Measurements from ENCODE around the gene CYTH4. TPM values are rescaled to one million over a fixed set of nuclear protein-coding genes. Genes with fewer than 3 reads are reported as not detected.
A peak's percentile ranks its signal among the peaks of the same experiment; 100 is the strongest.

The CYTH4 gene
- polyA plus RNA-seq, 1 experiment: 0.33 TPM

DNA sequence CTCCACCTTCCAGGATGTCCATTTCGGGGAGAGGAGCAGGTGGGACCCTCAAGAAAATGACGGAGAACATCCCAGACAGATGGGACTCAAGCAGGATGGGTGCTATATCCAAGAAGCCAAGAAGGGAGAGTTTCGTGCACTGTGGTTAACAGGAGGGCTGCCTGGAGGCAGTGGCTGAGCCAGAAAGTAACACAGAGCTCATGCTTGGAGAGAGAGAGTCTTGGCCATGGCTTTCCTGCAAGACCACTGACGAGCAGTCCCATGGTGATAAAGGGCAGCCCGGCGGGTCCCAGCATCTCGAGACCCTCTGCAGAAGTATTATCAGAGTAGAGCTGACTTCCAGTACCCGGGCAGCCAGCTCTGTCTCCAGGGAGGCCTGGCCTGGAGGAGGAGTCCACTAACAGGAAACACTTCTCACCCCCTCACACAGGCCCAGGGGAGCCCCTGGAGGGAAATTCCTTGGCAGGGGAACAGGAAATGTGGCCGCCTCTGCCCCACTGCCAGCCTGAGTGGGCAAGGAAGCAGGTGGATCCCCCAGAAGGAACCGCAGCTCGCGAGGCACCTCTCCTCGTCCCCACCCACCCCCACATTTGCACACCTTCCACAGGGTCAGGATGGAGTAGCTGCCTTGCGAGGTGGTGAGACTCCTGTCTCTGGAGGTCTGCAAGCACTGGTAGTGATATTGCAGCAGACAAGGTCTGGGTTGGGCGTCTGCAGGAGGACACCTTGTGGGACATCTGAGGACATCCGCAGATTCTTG, 32.2 kb downstream of the CYTH4 start:
- TF ChIP-seq, protein P1, sequence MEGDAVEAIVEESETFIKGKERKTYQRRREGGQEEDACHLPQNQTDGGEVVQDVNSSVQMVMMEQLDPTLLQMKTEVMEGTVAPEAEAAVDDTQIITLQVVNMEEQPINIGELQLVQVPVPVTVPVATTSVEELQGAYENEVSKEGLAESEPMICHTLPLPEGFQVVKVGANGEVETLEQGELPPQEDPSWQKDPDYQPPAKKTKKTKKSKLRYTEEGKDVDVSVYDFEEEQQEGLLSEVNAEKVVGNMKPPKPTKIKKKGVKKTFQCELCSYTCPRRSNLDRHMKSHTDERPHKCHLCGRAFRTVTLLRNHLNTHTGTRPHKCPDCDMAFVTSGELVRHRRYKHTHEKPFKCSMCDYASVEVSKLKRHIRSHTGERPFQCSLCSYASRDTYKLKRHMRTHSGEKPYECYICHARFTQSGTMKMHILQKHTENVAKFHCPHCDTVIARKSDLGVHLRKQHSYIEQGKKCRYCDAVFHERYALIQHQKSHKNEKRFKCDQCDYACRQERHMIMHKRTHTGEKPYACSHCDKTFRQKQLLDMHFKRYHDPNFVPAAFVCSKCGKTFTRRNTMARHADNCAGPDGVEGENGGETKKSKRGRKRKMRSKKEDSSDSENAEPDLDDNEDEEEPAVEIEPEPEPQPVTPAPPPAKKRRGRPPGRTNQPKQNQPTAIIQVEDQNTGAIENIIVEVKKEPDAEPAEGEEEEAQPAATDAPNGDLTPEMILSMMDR (IDR thresholded peaks at IDR 0.05; ENCODE audit: low read depth, low read length): no peak
- Histone ChIP-seq H3K27ac (ENCODE audit: low read depth, low read length) (no peak overlapping the region), H3K9me3 (ENCODE audit: control insufficient read depth, insufficient read depth, low read length) (no peaks in the 10 kb centered on the region), H3K4me3 (ENCODE audit: low read depth, low read length) (no peak overlapping the region), H3K27me3 (ENCODE audit: control insufficient read depth, insufficient read depth, low read length) (no peaks in the 10 kb centered on the region)
- CTCF ChIA-PET: interaction anchor here (5.4 kb wide), 1 partner anchor 143 kb away, joined by 154 read pairs; no protein-coding TSS in a partner anchor
- POLR2A ChIA-PET: interaction anchor here (1.0 kb wide), 1 partner anchor 141 kb away, joined by 4 read pairs; no protein-coding TSS in a partner anchor
- DNase-seq (ENCODE audit: low read depth, low spot score): no peak

DNA sequence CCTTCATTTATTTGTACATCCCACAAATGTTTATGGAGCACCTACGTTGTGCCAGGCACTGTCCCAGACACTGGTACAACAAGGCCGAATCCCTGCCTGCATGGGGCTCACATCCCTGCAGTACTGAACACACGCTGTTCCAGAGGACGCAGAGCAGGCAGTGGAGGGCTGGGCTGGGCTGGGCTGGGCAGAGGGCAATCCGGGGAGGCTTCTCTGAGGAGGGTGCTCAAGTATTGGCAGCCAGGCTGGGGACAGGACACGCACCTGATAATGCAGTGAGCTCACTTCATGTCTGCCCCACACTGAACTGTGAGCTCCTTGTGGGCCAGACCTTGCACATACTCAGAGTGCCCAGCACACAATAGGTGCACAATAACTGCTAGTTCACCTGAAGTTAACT, 34.1 kb downstream of the CYTH4 start:
- H3K9me3 ChIP-seq (ENCODE audit: control insufficient read depth, insufficient read depth, low read length): no peaks in the 10 kb centered on the region
- no peak overlapping the region for H3K27ac ChIP-seq (ENCODE audit: low read depth, low read length)
- H3K4me3 ChIP-seq (ENCODE audit: low read depth, low read length): no peak overlapping the region
- no peaks in the 10 kb centered on the region for H3K27me3 ChIP-seq (ENCODE audit: control insufficient read depth, insufficient read depth, low read length)
- TF ChIP-seq, protein P1 (IDR thresholded peaks at IDR 0.05; ENCODE audit: low read depth, low read length): no peak
- no peak for DNase-seq (ENCODE audit: low read depth, low spot score)
- CTCF ChIA-PET: interaction anchor here (0.7 to 5.4 kb wide), 17 partner anchors 11 to 276 kb away, joined by 3 to 154 read pairs (median 4); no protein-coding TSS in a partner anchor
- POLR2A ChIA-PET: no interaction called here

DNA sequence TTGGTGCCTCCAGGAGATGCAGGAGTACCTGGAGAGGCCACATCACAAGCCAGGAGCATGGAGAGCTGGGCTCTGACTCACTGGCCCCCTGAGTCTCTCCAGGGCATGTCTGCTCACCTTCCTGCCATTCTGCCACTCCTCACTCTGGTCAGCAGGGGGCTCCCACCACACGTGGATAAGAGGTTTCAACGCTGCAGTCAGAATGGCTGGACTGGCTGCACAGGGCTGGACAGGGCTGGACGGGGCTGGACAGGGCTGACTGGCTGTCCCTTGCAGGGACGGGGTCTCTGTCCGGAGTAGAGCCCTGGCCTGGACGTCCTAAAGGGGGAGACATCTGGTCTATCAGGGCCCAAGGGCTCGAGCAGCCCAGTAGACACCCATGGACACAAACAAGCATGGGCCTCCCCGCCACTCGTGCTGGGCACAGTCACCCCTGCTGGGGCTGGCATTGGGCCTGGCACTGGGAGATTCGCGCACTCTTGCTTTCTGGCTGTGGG, 34.6 kb downstream of the CYTH4 start:
- TF ChIP-seq, protein P1 (IDR thresholded peaks at IDR 0.05; ENCODE audit: low read depth, low read length): peak; percentile 95
- Histone ChIP-seq H3K27ac (ENCODE audit: low read depth, low read length) (no peak overlapping the region), H3K27me3 (ENCODE audit: control insufficient read depth, insufficient read depth, low read length) (no peaks in the 10 kb centered on the region), H3K4me3 (ENCODE audit: low read depth, low read length) (no peak overlapping the region), H3K9me3 (ENCODE audit: control insufficient read depth, insufficient read depth, low read length) (no peaks in the 10 kb centered on the region)
- peak; percentile 66 for DNase-seq (ENCODE audit: low read depth, low spot score)
- ChIA-PET POLR2A (no interaction called here), CTCF (interaction anchor here (0.5 to 5.4 kb wide), 18 partner anchors 17 to 329 kb away, joined by 3 to 154 read pairs (median 4); no protein-coding TSS in a partner anchor)

DNA sequence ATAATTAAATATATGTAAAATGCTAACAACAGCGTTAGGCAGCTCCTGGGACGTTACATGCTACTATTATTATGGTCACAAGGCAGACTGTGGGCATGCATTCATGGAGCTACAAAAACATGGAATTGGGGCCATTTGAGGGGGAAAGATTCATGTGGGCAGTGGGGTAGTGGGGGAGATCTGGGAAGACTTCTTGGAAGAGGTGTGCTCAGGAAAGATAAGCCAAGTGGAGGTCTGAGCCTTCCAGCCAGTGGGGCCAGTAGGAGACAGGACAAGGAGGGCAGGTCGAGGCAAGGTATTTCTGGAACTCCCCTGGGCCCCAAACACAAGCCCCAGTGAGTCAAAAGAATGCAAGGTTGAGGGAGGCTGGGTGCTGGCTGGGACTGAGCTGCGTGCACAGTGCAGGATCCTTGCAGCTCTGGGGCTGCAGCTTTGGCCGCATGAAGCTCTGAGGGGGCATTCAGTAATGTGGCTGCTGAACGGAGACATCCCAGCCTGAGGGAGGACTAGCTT, 35.4 kb downstream of the CYTH4 start:
- H3K27me3 ChIP-seq (ENCODE audit: control insufficient read depth, insufficient read depth, low read length): no peaks in the 10 kb centered on the region
- POLR2A ChIA-PET: interaction anchor here (0.6 kb wide), 1 partner anchor 146 kb away, joined by 8 read pairs; no protein-coding TSS in a partner anchor
- H3K4me3 ChIP-seq (ENCODE audit: low read depth, low read length): no peak overlapping the region
- H3K27ac ChIP-seq (ENCODE audit: low read depth, low read length): no peak overlapping the region
- TF ChIP-seq, protein P1 (IDR thresholded peaks at IDR 0.05; ENCODE audit: low read depth, low read length): no peak
- no peak for DNase-seq (ENCODE audit: low read depth, low spot score)
- CTCF ChIA-PET: interaction anchor here (0.6 to 5.4 kb wide), 10 partner anchors 13 to 244 kb away, joined by 3 to 154 read pairs (median 4); no protein-coding TSS in a partner anchor
- H3K9me3 ChIP-seq (ENCODE audit: control insufficient read depth, insufficient read depth, low read length): no peaks in the 10 kb centered on the region

Measured in AG04450 (cell line).